Tongue (tissue), 2 donors: ENCODE data around the gene UBIAD1. TPM values are rescaled to one million over a fixed set of nuclear protein-coding genes. Genes with fewer than 3 reads are reported as not detected.

Experiments used
- DNase-seq: peaks from one replicate; pipeline ENCODE4 v3.0.0-alpha.2; 2015
- total RNA-seq: library from RNA; depleted of rRNA; stranded (reverse); fragments of >200 nt; gene quantifications from one replicate; pipeline ENCODE4 v1.2.3, GENCODE V29; 2014

Gene UBIAD1
- total RNA-seq, 1 donor from 2014 or later, result 11.6 TPM

DNA sequence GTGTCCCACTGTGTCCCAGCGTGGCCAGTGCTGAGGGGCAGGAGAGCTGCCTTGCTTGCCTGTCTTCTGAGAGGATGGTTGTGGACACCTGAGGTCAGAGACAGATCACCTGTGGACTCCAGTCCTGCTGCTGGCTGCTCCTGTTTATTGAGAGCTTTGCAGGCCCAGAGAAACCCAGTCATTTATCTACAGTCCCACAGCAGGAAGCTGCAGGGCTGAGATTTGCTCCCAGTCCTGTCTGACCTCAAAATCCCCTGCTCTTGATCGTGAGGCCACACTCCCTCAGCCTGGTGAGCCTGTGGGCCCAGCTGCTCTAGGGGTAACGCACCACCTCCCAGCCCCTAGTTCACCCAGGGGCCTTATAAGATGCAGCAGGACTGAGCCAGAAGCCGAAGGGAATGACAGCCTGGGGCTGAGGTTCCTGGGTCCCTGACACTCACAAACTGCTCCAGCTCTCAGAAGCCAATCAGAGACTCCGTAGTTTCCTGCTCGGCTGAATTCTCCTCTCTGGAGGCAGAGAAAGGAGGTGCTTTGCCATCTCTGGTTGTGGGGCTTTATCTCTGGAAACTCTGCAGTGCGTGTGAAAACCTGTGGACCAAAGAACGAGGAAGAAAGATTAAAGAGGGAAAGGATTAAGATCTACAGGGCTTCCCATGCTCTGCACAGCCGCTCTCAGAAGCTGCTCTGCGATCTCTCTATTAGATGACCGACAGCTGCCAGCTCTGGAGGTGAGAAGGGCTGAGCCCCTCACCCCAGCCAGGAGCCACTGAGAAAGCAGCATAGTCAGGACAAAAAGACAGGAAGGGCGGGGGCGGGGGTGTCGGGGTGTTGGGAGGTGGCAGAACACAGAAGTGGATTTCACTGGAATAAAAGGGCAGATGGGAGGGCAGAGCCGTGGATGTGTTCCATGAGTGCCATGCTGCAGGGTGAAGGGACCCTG lies 39.1 kb downstream of the UBIAD1 start:
- no peak for DNase-seq

DNA sequence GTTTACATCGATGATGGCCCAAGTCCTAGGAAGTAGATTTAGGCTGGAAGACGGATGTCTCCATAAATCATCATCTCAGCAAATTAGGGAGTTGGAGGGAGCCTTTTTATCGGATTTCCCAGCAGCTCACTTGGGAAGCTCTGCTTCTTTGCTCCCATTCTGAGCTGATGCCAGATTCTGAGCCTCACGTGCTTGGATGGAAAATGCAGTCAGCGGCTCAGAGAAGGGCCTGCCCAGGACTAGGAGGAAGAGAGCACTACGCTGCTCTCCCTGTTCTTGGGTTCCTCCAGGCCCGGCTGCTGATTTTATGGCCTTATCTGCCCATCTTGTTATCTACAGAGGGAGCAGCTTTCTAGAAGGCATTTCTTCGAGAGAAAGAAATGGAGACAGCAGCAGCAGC lies 42.0 kb downstream of the UBIAD1 start:
- peak; percentile 35 for DNase-seq

DNA sequence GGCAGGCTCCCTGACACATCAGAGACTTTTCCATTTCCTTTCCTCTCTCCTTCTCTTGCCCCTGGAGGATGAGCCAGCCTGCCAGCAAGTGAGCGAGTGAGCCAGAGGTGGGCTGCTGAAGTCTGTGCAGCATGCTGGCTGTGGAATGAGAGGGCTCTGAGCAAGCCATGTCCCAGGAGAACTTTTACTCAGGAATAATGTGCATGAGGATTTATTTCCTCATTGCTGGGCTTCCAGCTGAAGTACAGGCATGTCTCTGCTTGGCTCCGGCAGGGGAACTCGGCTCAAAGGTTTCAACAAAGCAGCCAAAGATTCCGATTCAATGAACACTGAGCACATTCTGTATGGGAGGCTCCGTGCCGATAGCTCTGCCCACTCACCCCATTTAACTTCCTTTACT lies 43.7 kb downstream of the UBIAD1 start:
- DNase-seq, result peak; percentile 8

DNA sequence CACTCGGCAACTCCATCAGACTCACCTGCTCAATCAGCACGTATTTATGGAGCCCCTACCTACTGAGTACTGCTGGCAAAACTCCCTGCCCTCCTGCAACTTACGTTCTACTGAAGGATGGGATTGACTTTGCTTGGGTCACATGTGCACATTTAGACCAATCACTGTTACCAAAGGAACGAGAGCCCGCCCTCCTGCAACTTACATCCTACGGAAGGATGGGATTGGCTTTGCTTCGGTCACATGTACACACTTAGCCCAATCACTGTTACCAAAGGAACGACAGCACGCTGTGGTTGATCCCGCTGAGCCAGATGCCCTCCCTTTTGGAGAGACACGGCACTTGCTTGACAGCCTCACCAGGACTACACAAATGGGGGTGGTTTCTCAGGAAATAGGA lies 46.0 kb downstream of the UBIAD1 start:
- no peak for DNase-seq

- no peak for DNase-seq
Measured at GRCh38 chr1:11320153-11320936, 47.3 kb downstream of the UBIAD1 start.

DNA sequence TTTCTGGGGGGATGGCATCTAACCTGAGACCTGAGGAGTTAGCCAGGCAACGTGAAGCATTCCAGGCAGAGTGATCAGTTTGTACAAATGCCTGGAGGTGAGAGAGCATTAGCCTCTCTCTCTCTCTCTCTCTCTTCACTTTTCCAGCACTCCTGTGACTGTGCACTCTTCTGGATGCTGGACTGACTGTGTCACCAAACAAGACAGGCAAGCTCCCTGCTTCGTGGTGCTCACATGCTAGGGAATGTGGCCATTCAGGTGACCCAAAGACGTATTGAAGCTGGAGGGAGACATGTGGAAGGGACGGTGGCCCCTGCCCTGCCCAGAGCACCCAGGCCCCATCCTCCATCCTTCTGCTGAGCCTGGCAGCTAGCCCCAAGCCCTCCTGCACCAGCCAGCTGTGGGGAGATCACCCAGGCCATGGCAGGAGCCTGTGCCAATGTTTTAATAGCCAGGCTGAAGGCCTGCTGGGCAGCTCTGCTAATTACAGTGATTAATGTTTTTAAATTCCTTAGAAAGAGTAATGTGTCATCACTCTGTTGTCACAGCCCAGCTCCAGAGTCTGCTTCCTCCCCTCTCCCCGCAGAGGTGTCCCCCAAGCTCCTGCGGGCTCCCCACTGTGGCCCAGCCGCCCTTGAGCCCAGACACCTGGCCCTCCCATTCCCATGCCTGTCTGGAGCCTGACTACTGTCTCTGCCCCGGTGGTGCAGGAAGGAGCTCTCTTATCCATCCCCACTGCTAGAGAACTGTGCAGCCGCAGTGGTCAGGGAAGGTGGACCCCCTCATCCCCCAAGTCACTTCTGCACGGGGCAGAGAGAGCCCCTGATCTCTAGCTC lies 48.9 kb downstream of the UBIAD1 start:
- no peak for DNase-seq

DNA sequence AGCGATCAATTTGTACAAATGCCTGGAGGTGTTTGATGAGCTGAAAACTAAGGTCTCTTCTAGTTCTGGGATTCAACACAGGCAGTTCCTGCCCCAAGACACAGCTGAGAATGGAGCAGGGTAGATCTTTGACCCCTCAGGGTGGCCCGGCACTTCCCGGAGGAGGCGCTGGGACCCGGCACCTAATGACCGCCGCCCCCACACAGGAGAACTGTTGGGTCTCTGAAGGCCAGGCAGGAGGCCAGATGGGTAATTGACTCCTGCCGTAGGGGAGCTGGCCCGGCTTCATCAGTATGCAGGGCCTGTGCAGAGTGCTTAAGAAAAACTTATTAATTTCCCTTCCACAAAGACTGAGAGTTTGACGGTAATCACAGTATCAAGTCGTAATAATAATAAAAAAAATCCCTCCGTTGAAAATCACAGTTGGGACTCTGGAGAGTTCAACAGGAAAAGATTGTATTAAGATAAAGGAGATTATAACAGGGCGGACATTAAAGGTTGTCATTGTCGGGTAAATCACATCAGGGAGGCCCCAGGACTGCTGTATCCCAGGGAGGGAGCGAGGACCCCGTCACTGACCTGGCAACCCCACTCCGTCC lies 51.7 kb downstream of the UBIAD1 start:
- no peak for DNase-seq

GRCh38 chr1:11326070-11326469 lies 53.1 kb downstream of the UBIAD1 start:
- DNase-seq, result no peak

DNA sequence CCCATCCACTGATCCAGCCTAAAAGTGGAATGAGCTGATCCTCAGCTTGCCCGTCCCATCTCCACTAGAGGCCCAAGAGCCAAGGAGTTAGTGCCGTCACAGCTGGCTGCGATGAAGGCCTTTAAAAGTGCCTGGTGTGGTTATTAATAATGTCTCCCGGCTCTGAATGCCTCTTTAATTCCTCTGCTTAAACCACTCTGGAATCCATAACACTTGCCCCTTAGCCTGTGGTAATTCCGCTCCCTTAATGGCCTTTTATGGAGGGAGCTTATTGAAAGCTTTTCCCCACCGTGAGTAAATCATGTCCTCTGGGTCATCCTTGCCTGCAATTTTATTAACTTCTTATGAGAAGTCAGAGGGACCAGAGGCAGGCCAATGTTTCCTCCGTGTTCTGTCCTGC lies 55.4 kb downstream of the UBIAD1 start:
- DNase-seq, result no peak

- no peak for DNase-seq
Measured at GRCh38 chr1:11330411-11330810, 57.4 kb downstream of the UBIAD1 start.

DNA sequence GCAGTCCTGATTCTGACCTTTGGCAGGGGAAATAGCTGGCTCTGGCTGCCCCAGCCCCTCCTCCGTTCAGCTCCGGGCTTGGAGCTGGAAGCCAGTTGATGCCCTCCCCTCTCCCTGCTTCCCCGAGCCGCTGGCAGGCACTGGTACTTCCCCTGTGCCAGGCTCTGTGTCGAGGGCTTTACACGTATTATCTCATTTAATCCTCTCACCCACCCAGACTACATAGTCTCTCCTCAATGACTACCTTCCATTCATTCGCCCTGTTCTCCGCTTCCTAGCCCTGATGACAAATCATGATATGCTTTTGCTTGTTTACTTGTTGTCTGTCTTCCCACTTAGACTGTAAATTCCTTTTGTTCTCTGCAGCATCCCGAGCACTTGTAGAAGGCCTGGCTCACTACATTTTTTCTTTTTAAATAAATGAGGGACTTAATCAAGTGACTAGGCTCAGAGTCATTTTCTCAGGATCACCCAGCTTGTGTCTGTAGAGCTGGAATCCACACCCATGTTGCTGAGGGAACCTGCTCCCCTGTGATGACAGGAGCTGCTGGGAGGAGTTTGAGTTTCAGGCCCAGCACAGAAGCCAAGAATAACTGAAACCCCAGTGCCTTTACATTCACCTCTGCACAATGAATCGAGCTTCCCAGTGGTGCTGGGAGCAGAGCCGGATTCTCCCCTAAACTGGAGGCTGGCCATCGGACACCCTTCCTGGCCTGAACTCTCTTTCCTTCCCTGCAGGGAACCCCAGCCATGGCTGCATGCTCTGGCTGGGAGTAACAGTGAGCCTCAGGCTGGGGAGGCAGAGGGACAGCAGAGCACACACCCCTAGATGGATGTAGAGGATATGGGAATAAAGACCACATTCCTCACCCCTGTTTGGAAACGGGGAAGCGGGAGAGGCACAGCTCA lies 58.3 kb downstream of the UBIAD1 start:
- DNase-seq, result no peak

GRCh38 chr1:11331945-11332546 lies 59.0 kb downstream of the UBIAD1 start:
- DNase-seq, result no peak

DNA sequence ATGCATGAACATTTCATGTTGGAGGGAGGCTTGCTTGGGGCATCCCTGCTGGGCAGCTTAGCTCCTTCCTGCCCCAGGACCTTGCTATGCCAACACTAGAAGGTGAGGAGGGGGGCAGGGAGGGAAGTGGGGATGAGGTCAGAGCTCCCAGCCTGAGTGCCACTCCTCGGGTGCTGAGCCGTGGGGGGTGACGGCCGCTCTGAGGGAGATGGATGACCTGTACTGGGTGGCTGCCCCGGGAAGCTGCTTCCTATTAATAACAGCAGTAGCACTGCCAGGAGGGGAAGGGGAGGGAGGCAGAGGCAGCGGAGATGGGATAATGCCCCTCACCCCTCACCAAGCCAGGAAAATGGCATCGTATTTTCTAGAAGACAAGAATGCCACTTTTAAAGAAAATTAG lies 60.6 kb downstream of the UBIAD1 start:
- no peak for DNase-seq

- DNase-seq, result no peak
Measured at GRCh38 chr1:11334261-11334804, 61.3 kb downstream of the UBIAD1 start.

GRCh38 chr1:11334821-11335220 lies 61.8 kb downstream of the UBIAD1 start:
- no peak for DNase-seq

GRCh38 chr1:11335417-11336056 lies 62.5 kb downstream of the UBIAD1 start:
- no peak for DNase-seq

GRCh38 chr1:11337580-11338073 lies 64.6 kb downstream of the UBIAD1 start:
- DNase-seq, result peak; percentile 72
